ENCODE data around the gene HARS1.
A peak's percentile ranks its signal among the peaks of the same experiment; 100 is the strongest.

The HARS1 gene

DNA sequence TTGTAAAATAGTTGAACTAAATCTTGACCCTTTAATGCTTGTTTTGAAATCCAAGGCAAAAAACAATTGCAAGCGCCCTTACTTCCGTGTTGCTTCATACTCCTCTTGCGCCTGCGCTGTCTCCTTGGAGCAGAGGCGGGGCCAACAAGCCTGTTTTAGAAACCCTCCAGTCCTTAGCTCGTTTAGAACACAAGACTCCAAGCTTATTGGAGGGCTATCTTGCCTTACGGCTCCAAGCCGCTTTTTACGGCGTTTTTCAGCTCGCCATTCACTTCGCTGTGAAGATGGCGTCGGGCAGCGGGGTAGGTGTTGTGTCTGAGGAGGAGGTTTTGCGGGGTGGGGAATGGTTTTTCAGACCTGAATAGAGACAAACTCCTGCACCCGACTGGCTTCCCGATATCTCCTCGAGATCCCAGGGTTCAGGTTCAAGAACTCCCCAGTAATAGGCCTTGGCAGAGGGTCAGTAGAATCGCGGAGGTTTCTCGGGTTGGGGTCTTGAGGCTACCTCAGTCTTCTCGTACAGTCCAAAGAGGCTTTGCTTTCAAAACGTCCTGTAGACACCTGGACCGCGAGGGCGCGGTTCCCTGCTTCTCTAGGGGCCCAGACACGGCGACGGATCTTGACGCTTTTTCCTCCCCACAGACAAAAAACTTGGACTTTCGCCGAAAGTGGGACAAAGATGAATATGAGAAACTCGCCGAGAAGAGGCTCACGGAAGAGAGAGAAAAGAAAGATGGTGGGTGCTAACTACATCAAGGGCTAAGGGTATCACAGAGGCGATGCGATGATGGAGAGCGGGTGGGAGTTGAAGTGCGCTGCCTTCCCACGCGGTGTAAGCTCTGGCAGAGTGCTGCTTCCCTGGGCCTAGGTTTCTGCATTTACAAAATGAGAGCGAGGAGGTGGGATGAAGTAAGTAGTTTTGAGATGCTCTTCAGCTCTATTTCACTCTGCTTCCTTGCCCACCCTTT lies 9.3 kb upstream of the HARS1 start, which contains the start of gene ZMAT2:
ZMAT2 (plus strand) TSS at position 271 of the 968 bp plus-strand sequence; CDS start at position 285, 14 bp downstream.
- DNase-seq (ENCODE audit: extremely low read depth, insufficient read length): peak; percentile 78
- peaks cover 31% of the 10 kb centered on the region for H3K36me3 ChIP-seq (ENCODE audit: control insufficient read depth, insufficient read depth, low read length)
- H3K4me3 ChIP-seq (replicated peaks; ENCODE audit: low read depth, low read length): peak within 1 kb of the TSS; percentile 98
- no peaks in the 10 kb centered on the region for H3K27me3 ChIP-seq (replicated peaks; ENCODE audit: control insufficient read depth, insufficient read depth, low read length)
- TF ChIP-seq, protein P1, sequence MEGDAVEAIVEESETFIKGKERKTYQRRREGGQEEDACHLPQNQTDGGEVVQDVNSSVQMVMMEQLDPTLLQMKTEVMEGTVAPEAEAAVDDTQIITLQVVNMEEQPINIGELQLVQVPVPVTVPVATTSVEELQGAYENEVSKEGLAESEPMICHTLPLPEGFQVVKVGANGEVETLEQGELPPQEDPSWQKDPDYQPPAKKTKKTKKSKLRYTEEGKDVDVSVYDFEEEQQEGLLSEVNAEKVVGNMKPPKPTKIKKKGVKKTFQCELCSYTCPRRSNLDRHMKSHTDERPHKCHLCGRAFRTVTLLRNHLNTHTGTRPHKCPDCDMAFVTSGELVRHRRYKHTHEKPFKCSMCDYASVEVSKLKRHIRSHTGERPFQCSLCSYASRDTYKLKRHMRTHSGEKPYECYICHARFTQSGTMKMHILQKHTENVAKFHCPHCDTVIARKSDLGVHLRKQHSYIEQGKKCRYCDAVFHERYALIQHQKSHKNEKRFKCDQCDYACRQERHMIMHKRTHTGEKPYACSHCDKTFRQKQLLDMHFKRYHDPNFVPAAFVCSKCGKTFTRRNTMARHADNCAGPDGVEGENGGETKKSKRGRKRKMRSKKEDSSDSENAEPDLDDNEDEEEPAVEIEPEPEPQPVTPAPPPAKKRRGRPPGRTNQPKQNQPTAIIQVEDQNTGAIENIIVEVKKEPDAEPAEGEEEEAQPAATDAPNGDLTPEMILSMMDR (IDR thresholded peaks at IDR 0.05; ENCODE audit: insufficient read depth, low read length, poor library complexity, severe bottlenecking): no peak

DNA sequence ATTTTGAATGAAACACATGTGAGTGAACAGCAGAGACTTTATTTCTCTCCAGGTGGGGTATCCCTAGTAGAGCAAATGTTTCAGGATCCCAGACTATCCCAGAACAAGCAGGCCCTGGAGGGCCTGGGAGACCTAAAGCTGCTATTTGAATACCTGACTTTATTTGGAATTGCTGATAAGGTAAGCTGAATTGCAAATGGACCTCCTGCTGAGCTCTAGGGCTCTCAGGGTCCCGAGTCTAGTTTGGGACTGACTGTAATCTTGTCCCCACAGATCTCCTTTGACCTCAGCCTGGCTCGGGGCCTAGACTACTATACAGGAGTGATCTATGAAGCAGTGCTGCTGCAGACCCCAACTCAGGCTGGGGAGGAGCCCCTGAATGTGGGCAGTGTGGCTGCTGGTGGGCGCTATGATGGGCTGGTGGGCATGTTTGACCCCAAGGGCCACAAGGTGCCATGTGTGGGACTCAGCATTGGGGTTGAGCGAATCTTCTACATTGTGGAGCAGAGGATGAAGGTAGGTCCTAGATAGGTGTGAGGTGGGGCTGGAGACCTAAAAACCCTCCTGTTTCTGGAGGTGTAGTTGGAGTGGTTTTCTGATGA lies 5.8 kb upstream of the HARS1 start:
- Histone ChIP-seq H3K27me3 (replicated peaks; ENCODE audit: control insufficient read depth, insufficient read depth, low read length) (no peaks in the 10 kb centered on the region), H3K4me3 (replicated peaks; ENCODE audit: low read depth, low read length) (no peak overlapping the region), H3K36me3 (ENCODE audit: control insufficient read depth, insufficient read depth, low read length) (peaks cover 36% of the 10 kb centered on the region)
- TF ChIP-seq, protein P1 (IDR thresholded peaks at IDR 0.05; ENCODE audit: insufficient read depth, low read length, poor library complexity, severe bottlenecking): no peak
- DNase-seq (ENCODE audit: extremely low read depth, insufficient read length): no peak

DNA sequence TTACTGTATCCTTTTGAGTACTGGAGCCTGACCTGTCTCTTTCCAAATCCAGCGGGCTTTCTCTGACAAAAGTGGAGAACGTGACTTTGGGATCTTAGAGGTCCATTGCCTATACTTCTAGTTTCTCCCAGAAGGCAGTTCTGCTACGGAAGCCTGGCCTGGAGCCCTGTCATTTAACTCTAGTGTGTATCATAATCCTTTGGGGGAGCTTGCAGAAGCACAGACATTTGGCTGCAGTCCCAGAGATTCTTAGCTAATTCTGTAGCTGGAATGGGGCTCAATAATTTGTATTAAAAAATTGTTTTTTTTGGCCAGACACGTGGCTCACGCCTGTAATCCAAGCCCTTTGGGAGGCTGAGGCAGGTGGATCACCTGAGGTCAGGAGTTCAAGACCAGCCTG lies 3.1 kb upstream of the HARS1 start:
- H3K27me3 ChIP-seq (replicated peaks; ENCODE audit: control insufficient read depth, insufficient read depth, low read length): no peaks in the 10 kb centered on the region
- DNase-seq (ENCODE audit: extremely low read depth, insufficient read length): no peak
- TF ChIP-seq, protein P1 (IDR thresholded peaks at IDR 0.05; ENCODE audit: insufficient read depth, low read length, poor library complexity, severe bottlenecking): no peak
- no peak overlapping the region for H3K4me3 ChIP-seq (replicated peaks; ENCODE audit: low read depth, low read length)
- H3K36me3 ChIP-seq (ENCODE audit: control insufficient read depth, insufficient read depth, low read length): peaks cover 36% of the 10 kb centered on the region

DNA sequence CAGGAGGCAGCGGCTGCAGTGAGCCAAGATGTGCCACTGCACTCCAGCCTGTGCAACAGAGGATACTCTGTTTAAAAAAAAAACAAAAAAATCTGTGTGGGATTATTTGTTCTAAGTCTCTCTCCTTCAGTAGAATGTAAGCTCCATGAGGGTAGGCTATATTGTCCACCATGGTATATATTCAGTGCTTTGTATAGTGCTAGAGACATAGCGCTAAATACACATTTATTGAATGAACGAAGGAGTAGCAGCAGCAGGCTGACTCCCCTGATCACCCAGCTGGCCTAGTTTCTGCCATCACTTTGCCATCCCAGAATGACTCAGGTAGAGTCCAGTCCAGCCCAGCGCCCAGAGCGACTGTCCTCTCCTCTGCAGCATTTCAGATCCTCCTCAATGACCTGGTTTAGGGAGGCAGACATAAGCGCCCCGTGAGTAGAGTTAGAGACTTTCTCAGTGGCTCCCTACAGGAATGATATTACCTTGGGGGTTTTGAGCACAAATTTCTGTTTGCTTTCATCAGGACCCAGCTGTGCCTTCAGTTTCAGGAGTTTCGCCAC lies 716 bp downstream of the HARS1 start:
- no peak for DNase-seq (ENCODE audit: extremely low read depth, insufficient read length)
- Histone ChIP-seq H3K27me3 (replicated peaks; ENCODE audit: control insufficient read depth, insufficient read depth, low read length) (no peaks in the 10 kb centered on the region), H3K4me3 (replicated peaks; ENCODE audit: low read depth, low read length) (peak overlapping the region; percentile 93), H3K36me3 (ENCODE audit: control insufficient read depth, insufficient read depth, low read length) (peaks cover 12% of the 10 kb centered on the region)
- TF ChIP-seq, protein P1 (IDR thresholded peaks at IDR 0.05; ENCODE audit: insufficient read depth, low read length, poor library complexity, severe bottlenecking): no peak

DNA sequence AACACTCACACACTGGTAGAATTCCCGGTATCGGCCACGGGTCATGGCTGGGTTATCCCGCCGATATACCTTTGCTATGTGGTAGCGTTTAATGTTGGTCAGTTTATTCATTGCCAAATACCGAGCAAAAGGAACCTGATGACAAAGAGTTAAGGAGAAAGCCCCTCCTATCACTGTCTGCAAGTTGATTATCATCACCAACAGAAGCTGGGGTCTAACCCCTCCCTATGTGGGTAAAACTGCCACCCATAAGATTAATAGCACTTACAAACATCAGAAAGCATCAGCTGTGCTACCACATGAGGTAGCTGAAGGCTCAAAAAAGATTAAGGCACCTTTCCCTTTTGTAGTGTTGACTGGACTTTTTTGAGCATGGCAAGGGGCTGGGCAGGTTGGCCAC lies 12.2 kb downstream of the HARS1 start:
- DNase-seq (ENCODE audit: extremely low read depth, insufficient read length): no peak
- H3K36me3 ChIP-seq (ENCODE audit: control insufficient read depth, insufficient read depth, low read length): peaks cover 31% of the 10 kb centered on the region
- H3K27me3 ChIP-seq (replicated peaks; ENCODE audit: control insufficient read depth, insufficient read depth, low read length): no peaks in the 10 kb centered on the region
- H3K4me3 ChIP-seq (replicated peaks; ENCODE audit: low read depth, low read length): no peak overlapping the region
- TF ChIP-seq, protein P1 (IDR thresholded peaks at IDR 0.05; ENCODE audit: insufficient read depth, low read length, poor library complexity, severe bottlenecking): no peak

Data from GM06990 (cell line).